HG03108 (cell line): ENCODE measurements around the gene CASP8.
"Not testable (repeated sequence)": the region's sequence is repeated elsewhere in the genome, so short reads cannot be mapped to it uniquely, and the experiment has no call there.

ENCODE experiments used
- ATAC-seq: cut with Tn5 transposase; IDR thresholded peaks from one replicate; pipeline ENCODE4 v1.9.1; 2021; ENCODE audit warnings: moderate library complexity; ENCODE audit not compliant: unreplicated experiment

CASP8 gene

GRCh38 chr2:201269764-201270163 is 9.4 kb downstream of the CASP8 start:
- ATAC-seq: no peak

- no peak for ATAC-seq
Observed at GRCh38 chr2:201270293-201271001, 10.1 kb downstream of the CASP8 start.

DNA sequence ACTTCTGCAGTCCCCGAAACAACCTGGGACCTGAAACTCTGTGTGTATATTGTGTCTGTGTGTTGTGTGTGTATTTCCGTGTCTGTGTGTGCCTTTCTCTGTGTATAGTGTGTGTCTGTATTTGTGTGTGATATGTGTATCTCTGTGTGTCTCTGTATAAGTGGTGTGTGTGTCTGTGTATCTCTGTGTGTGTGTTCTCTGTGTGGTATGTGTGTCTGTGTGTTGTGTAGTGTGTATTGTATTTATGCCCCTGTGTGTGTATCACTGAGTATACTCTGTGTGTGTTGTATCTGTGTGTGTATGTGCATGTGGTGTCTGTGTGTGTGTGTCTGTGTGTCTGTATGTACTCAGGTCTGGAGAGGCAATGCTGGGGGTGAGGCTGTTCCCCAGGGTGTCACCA is 11.6 kb downstream of the CASP8 start:
- ATAC-seq: no peak

GRCh38 chr2:201273330-201273983 is 13.1 kb downstream of the CASP8 start:
- ATAC-seq: no peak

DNA sequence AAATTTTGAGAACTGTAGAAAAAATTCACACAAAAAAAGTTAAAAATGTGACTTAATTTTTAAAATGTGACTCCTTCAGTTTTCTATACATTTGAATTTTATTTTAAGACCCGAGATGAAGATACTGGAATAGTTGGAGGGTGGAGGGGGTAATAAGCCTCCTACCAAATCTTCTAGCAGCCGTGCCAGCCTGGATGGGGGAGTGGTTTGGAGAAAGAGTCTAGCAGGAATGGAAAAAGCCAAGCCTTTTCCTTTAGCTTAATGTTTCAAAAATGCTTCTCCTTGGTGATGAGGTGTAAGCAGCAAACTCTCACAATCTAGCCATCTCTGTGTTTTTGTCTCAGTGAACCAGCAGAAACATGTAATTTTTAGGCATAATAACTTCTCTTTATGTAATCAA is 14.7 kb downstream of the CASP8 start:
- no peak for ATAC-seq

DNA sequence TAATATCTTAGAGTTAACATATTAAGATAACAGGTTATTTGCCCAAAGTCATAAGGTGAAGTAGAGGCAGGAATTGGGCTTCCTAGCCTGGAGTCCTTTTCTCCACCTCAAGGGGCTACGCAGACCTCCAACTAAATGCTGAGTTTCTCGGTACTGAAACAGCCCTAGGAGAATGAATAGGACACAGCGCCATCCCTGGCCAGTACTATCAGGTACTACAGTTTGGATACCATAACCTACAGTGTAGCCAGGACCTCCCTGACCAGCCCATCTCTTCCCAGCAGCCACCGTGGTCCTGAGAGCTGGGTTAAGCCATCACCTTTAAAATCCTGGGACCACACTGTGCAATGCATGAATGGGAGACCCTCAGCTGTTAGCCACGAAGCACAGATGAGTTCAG is 15.7 kb downstream of the CASP8 start:
- ATAC-seq: no peak

DNA sequence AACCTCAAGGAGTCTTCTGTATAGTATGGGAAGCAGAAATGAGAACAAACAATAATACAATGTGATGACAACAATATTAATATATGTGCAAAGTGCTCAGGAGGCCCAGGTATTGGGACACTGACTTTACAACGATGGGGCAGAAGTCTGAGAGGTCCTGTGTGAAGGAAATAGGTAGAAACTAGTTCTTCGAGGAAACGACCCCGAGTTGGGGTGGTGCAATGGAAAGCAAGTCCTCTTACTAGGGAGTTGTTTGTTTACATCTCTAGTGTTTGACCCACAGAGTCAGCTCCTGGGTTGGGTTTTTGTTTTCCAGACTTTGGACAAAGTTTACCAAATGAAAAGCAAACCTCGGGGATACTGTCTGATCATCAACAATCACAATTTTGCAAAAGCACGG is 16.2 kb downstream of the CASP8 start:
- ATAC-seq: no peak

DNA sequence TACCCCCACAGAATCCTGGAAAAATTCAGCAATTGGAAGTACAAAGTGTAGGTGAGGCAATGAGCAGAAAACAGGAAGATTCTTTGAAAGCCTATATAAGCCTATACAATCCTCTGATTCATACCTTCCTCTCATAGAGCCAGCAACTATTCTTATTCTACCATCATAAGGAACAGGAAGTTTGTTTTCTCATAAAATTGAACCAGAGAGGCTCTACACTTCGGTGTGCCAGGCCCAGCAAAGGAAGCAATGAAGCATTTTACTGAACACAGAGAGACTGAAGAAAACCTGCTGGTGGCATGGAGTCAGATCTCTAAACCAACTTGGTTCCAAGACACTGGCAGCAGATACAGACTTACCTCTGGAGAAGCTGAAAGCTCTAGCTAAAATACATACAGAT is 18.7 kb downstream of the CASP8 start:
- ATAC-seq: no peak

DNA sequence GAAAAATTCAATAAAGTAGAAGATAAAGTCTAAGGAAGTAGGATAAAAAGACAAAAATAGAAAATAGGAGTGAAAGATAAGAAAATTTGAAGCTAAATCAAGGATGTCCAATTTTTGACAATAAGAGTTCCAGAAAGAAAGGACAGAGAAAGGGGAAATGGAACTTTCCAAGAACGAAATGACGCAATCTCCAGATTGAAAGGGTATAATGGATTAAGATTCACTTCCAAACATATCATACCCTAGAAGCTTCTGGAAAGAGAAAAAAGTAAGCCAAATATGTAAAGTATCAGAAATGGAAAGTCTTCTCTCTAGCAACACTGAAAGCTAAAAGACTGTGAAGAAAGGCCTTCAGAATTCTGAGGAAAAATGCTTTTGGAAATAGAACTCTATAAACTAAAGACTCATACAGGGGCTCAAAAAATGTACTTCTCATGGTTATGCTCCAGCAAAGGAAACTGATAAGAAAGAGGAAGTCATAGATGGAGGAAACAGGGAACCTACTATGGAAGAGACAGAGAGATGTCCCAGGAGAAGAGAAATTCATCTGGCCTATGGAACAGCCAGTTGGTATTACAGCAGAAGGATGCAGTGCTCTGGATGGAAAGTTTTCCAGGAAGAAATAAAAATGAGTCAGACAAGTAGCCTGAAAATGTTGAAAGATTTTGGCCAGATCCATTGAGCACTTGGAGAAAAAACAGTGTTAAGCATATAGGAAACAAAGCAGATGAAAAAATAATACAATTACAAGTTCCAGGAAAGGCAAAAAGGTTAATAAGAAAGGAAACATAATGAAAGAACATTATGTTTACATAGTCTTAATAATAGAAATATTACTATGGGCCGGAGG is 20.1 kb downstream of the CASP8 start:
- no peak for ATAC-seq

DNA sequence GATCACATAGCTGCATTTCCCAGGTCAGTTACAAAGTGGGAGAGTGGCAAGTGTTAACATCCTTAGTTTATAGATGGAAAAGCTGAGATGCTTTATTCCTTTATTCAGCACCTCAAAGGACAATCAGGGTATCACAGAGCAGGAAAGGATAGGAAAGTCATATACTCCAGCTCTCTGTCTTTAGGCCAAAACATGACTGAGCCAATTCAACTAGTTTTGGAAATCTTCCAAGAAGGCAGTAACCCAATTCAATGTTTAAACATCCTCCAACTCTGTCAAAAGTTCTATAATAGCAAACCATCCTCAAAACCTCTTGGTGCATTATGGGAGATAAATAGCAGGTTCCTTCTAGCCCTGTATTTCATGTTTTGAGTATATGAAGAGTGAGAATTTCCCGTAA is 25.2 kb downstream of the CASP8 start:
- no peak for ATAC-seq

GRCh38 chr2:201290457-201291148 is 30.3 kb downstream of the CASP8 start:
- not testable (repeated sequence) for ATAC-seq

DNA sequence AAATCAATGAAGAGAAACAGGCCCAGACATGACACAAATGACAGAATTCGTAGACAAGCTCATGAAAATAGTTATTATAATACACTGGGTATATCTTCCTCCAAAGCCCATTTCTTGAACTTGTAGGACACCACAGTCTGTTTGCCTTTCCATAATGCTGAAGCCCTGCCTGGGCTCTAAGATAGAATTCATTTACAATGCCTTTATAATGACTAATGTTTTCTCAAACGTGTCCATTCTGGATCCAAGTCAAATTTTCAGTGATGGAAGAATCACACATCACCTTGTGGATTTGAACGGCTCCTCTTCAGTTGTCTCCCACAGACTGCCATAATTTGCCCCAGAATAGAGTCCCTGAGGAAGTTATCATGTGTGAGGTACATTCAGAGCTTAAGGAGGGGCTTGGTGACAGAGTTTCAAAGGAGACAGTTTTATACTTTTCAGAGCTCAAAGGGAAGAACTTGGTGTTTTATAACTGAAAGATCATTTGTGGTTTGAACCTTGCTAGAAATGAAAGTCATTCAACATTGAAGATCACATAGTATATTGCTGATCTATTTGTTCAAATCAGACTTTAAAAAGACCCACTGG is 38.2 kb downstream of the CASP8 start:
- ATAC-seq: no peak

- not testable (repeated sequence) for ATAC-seq
Observed at GRCh38 chr2:201299929-201300328, 39.6 kb downstream of the CASP8 start.

GRCh38 chr2:201307876-201308275 is 47.5 kb downstream of the CASP8 start:
- no peak for ATAC-seq

- no peak for ATAC-seq
Observed at GRCh38 chr2:201308914-201309313, 48.6 kb downstream of the CASP8 start.

- ATAC-seq: no peak
Observed at GRCh38 chr2:201313362-201313761, 53.0 kb downstream of the CASP8 start.

GRCh38 chr2:201319511-201319910 is 59.2 kb downstream of the CASP8 start:
- no peak for ATAC-seq

- no peak for ATAC-seq
Observed at GRCh38 chr2:201320257-201320656, 59.9 kb downstream of the CASP8 start.

DNA sequence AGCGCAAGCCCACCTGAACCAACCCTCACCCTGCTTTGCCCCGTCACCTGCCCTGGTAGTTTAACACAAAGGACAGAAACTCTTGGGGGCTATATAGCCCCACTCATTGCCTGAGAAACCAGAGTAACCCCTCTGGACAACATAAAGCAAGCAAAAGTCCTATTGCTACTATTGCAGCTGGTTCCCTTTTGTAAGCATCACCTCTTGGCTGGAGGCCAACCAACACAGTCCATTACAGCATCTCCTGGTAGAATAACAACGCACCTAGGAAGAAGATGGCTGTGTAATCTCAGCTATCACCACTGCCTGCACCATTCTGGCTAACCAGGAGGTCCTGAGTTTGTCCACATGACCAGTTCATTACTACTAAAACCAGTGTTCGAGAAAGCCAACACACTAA is 60.4 kb downstream of the CASP8 start:
- no peak for ATAC-seq

DNA sequence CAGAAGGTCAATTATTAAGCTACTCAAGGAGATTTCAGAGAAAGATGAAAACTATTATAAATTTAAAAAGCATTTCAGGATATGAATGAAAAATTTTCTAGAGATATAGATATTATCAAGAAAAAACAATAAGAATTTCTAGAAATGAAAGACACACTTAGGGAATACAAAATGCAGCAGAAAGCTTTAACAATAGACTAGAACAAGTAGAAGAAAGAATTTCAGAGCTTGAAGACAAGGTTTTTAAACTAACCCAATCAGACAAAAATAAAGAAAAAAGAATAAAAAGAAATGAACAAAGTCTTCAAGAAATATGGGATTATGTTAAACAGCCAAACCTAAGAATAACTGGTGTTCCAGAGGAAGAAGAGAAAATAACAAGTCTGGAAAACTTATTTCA is 62.4 kb downstream of the CASP8 start:
- ATAC-seq: no peak

DNA sequence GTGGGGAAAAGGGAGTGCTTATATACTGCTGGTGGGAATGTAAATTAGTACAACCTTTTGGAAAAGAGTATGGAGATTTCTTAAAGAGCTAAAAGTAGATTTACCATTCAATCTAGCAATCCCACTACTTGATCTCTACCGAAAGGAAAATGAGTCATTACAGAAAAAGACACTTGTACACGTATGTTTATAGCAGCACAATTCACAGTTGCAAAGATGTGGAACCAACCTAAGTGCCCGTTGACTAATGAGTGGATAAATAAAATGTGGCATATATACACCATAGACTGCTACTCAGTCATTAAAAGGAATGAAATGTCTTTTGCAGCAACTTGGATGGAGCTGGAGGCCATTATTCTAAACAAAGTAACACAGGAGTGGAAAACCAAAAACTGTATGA is 67.3 kb downstream of the CASP8 start:
- no peak for ATAC-seq
